ENCODE data around the gene NCOA3.
"Not testable (repeated sequence)": the region's sequence is repeated elsewhere in the genome, so short reads cannot be mapped to it uniquely, and the experiment has no call there.

NCOA3 gene

GRCh38 chr20:47501482-47502270 lies at the start of gene NCOA3:
Gene NCOA3, plus strand, starts transcription at chr20:47501887. Its CDS starts 120,361 bp downstream, at chr20:47622248.
- DNase-seq (ENCODE audit: low spot score): peak; percentile 85

GRCh38 chr20:47452736-47453161 lies 48.9 kb upstream of the NCOA3 start:
- no peak for DNase-seq (ENCODE audit: low spot score)

GRCh38 chr20:47453167-47453782 lies 48.4 kb upstream of the NCOA3 start:
- no peak for DNase-seq (ENCODE audit: low spot score)

- no peak for DNase-seq (ENCODE audit: low spot score)
Observed at GRCh38 chr20:47454298-47455132, 47.2 kb upstream of the NCOA3 start.

GRCh38 chr20:47455133-47456040 lies 46.3 kb upstream of the NCOA3 start:
- no peak for DNase-seq (ENCODE audit: low spot score)

GRCh38 chr20:47456041-47456537 lies 45.6 kb upstream of the NCOA3 start:
- DNase-seq (ENCODE audit: low spot score): no peak

- no peak for DNase-seq (ENCODE audit: low spot score)
Observed at GRCh38 chr20:47456952-47457724, 44.5 kb upstream of the NCOA3 start.

- not testable (repeated sequence) for DNase-seq (ENCODE audit: low spot score)
Observed at GRCh38 chr20:47458280-47459050, 43.2 kb upstream of the NCOA3 start.

- DNase-seq (ENCODE audit: low spot score): no peak
Observed at GRCh38 chr20:47459344-47460073, 42.2 kb upstream of the NCOA3 start.

- not testable (repeated sequence) for DNase-seq (ENCODE audit: low spot score)
Observed at GRCh38 chr20:47460761-47461112, 41.0 kb upstream of the NCOA3 start.

GRCh38 chr20:47461120-47461685 lies 40.5 kb upstream of the NCOA3 start:
- no peak for DNase-seq (ENCODE audit: low spot score)

GRCh38 chr20:47461906-47462305 lies 39.8 kb upstream of the NCOA3 start:
- not testable (repeated sequence) for DNase-seq (ENCODE audit: low spot score)

GRCh38 chr20:47464380-47465101 lies 37.1 kb upstream of the NCOA3 start:
- no peak for DNase-seq (ENCODE audit: low spot score)

- DNase-seq (ENCODE audit: low spot score): no peak
Observed at GRCh38 chr20:47465335-47466090, 36.2 kb upstream of the NCOA3 start.

- no peak for DNase-seq (ENCODE audit: low spot score)
Observed at GRCh38 chr20:47466213-47466612, 35.5 kb upstream of the NCOA3 start.

GRCh38 chr20:47466704-47467459 lies 34.8 kb upstream of the NCOA3 start:
- DNase-seq (ENCODE audit: low spot score): no peak

Data from pons (tissue), 1 donor.